GM19023 (cell line): ENCODE measurements around the gene NRG4.
"Not testable (repeated sequence)": the region's sequence is repeated elsewhere in the genome, so short reads cannot be mapped to it uniquely, and the experiment has no call there.

Experiments used
- ATAC-seq: cut with Tn5 transposase; IDR thresholded peaks from one replicate; pipeline ENCODE4 v1.9.1; 2021; ENCODE audit warnings: mild to moderate bottlenecking, moderate library complexity; ENCODE audit not compliant: unreplicated experiment

Gene NRG4, protein sequence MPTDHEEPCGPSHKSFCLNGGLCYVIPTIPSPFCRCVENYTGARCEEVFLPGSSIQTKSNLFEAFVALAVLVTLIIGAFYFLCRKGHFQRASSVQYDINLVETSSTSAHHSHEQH

DNA sequence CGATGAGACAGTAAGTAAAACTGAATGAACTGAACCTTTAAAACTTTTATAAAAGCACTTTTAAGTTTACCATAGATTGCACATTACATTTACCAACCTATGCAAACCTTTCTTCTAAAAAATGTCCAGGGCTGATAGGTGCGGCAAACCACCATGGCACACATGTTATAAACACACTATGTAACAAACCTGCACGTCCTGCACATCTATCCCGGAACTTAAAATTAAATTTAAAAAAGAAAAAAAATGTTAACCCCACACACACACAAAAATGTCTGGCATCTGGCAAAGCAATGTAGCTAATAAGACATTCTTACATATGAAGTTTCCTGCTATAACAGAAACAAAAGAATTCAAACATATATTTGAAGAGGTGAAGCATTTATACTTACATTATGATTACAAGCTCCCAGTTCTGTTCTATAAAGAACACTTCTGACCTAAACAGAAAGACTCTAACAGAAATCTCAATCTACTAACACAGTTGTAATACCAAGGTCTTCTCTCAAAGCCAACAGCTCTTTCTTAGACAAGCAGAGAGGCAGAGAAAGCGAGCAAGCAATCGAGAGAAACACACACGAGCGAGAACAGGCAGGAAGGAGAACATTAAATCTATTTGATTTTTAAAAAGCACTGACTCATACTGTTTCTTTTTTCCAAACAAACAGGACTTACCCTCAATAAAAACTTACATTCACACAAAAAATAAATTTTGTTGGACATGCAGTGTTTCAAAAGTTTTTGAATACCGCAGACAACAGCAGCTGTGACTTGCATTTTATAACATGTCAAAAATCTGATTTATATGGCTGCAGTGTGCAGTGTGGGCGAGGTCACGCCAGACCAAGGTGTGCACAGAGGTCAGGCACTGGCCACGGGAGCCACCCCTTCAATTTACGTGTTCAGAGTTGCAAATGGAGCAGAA is at the start of gene NRG4:
TSS of gene NRG4 (minus strand) at position 798 of the 925 bp plus-strand sequence. CDS start 1,194 bp downstream, outside the sequence.
- no peak for ATAC-seq

DNA sequence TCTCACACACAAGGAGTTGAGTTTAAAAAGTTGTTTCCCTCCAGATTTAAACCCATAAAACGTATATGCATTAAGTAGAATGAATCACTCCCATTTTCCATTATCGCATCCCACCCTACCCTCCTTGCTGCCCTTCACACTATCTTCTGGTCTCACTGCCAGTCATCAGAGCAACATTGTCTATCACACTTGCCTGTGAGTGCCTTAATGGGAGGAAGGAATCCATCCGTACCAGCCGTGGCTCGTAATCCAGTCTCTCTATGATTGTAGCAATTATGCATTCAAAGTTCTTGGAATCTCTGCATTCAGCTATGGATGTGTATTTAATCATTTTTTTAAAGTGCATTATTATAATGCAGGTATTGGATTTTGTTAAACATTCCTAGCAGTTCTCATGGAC is 49.5 kb upstream of the NRG4 start:
- ATAC-seq: no peak

DNA sequence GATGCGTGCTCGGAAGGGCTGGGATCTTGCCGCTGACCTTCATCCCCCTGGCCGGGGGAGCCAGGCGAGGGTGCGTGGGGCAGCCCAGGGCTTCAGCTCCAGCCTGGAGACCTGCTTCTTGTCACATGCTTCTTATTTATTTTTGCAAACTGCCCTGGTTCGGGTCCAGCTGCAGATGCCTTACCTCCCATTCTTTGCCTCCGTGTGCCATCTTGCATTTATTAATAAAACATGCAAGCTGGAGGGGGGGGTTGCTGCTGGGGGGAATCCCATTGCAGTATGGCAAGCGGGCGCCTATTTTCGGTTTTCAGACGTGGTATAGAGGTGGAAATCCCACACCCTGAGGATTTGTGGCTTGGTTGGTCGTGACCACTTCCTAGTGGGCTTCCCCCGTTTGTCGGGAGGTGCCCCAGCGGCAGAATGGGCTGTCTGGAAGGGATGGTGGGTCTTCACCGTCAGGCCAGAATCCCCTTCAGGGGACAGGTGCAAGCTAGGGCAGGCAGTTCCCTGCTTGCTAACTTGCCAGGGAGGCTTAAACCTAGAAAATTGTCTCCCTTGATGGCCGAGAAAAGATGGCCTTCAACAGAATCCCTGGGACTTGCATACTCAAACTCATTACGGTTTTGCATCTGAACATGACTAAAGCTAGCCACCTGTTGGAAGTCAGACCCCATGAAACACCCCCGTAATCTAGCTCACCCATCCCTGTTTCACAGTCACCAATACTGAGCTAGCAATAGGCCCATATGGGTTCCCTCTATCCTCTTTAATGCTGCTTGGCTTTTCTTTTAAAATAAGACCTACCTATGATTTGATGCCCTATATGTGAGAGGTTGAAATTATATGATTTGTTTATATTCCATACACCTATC is 48.1 kb upstream of the NRG4 start:
- no peak for ATAC-seq

DNA sequence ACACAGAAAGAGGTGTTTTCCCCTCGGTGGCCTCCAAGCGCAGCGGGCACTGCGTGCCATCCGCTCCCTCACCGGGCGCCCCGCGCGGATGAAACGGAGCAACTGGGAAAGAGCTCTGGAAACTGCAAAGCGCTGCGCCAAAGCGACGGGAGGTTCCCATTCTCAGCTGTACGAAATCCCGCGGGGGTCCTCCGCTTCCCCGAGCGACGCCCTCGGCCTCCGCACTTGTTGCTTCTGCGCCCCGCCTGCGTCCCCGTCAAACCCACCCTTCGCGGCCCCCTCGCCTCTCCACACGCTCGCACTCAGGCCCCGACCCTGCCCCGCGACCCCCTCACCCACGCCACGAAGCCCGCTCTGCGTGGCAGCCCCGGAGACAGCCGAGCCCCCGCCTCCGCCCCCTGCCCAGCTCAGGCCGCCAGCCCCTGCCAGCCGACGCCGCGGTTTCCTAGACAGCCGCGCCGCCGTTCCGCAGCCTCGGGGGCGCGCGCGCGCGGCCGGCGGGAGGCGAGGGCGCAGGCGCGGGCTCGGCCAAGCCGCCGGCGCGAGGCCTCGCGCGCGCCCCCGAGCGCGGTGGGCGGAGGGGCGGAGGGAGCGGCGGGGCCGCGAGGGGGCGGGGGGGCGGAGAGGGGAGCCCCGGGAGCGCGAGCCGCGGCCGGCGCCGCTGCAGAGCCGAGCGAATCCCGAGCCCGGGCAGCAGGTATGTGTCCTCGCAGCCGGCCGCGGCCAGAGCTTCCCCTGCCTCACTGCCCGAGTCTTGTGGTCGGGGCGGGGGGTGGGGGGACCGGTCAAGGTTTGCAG is 47.3 kb upstream of the NRG4 start, which contains the start of gene TMEM266:
TSS of gene TMEM266 (plus strand) at position 666 of the 798 bp plus-strand sequence. CDS start 74,279 bp downstream, outside the sequence.
- ATAC-seq: no peak

DNA sequence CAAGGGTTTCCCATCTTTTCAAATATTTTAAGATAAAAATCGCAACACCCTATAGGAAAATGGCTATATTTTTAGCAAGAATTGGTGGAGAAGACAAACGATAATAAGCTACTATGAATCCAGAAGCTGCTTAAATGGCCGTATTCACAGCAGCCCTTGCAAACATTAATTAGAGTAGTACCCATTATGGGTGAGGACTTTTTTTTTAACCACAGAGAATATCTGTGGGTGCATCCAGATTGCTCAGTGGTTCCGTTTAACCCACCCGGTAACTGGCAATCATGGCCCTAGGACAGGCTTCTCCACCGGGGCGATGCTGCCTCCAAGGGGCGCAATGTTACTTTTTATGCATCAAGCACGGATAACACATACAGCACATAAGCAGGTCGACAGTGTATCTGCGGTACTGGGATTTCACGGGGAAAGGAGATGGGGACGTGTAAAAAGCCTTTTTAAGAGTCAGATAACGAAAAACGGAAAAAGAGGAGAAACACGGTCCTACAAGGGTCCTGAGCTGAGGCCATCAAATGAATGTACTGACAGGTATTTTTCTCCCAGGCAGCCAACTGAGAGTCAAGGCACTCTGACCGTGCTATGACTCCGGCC is 46.6 kb upstream of the NRG4 start:
- ATAC-seq: no peak

DNA sequence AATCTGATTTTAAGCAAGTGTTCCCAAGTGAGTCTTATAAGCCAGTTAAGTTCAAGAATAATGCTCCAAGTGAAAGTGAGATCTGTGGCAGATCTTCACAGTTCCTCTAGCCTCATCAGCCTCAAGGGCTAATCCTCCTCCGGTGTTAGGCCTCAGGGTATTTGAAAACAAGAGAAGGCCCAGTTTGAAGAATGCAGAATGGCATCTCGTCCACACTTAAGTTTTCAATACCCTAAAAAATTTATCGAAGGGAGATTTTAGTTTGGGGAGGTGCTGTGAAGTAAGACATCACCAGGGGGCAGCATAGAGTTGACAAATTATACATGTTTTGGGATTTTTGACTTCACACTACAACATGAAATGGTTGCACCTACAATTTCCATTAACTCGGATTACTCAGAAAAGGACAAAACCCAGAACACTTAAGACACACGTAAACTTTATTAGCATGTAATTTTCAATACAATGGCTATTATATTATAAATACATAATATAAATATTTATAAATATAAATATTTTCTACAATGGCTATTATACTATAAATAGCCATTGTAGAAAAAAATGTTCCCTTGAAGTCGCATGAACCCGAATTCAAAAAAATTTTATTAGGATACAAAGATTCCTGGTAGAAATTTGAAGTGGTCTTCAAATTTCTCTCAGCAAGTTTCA is 45.2 kb upstream of the NRG4 start:
- ATAC-seq: no peak

DNA sequence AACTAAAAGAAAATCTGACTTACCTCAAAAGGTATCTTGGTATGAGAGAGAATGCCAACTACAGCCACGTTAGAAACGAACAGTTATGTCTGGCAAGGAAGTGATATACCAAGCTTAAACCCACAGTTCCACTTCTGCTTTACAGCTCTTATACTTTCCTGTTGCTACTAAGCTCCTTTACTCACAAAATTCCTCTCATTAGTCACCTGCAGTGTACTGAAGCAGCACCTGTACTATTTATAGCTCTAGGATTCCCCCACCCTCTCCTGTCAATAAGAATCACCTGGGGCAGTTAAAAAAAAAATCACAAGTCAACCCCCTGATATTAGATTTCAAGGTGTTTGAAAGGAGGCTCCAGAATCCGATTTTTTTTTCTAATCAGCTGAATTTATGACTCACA is 44.7 kb upstream of the NRG4 start:
- ATAC-seq: no peak

DNA sequence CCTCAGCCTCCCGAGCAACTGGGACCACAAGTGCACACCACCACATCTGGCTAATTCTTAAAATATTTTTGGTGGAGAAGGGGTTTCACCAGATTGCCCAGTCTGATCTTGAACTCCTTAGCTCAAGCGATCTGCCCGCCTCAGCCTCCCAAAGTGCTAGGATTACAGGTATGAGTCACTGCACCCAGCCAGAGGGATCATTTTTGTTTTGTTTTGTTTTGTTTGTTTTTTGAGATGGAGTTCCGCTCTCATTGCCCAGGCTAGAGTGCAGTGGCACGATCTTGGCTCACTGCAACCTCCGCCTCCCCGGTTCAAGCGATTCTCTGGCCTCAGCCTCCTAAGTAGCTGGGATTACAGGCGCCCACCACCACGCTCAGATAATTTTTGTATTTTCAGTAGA is 42.0 kb upstream of the NRG4 start:
- not testable (repeated sequence) for ATAC-seq

DNA sequence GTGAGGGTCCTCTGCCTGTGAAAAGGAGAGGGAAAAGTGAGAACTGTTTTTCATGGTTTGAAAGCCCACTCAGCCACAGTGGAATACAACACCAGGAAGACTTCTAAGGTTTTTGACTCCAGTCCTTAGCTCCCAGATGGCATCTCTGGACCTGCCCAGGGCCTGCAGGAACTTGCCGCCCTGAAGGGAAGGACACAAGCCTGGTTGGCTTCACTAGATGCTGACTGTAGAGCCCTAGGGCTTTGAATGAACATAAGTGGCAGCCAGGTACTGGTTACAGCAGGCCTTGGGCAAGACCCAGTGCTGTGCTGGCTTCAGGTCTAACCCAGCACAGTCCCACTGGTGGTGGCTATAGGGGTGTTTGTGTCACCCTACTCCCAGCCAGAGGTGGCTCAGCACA is 26.3 kb upstream of the NRG4 start:
- ATAC-seq: no peak

DNA sequence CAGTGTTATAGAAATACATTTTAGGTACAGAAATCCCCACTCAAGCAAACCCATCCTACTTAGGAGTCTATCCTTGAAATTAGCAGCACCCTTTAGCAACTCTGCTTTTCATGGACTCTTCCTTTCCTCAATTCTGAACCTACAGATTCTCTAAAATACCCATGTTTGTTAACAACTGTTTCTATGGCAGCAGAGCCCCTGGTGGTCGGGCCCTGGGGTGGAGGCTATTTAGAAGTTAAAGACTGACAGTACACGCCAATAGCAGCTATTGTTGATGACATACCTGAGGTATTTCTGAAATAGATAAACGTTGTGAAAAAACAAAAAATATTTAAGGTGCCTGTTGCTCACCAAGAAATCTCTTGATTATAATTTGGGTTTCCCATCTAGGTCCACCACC is 23.4 kb upstream of the NRG4 start:
- no peak for ATAC-seq

DNA sequence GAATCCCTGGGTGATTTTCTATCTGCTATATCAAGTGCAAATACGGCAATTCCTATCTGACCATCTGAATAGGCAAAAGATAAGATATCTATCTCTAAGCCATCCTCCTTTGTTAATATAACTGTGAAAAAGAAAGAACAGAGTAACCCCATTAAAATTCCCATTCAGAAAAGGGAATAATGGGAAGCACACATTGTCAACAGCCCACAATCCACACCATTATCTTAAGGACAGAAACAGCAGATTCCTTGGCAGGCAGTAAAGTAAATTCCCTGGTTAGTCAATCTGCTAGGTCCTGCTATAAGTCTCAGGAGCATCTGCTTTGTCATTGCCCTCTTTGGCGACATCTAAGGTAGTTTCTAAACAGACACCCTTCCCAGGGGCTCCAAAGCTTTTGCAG is 21.9 kb upstream of the NRG4 start:
- no peak for ATAC-seq

DNA sequence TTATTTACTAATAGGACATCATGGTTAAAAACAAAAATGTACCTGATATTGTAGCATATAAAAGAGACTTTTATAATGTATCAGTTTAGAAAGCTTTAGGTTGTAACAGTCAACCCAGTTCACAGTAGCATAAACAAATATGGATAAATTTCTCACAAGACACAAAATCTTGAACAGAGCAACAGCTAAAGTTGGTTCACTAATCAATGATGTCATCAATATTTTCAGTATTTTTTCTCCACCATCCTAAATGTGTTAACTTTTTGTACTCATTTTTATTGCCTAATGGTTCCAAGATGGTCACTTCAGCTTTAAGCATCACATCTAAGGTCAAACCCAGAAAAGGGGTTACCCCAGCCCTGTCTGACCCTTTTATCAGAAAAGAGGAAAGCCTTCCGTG is 21.2 kb upstream of the NRG4 start:
- ATAC-seq: no peak

DNA sequence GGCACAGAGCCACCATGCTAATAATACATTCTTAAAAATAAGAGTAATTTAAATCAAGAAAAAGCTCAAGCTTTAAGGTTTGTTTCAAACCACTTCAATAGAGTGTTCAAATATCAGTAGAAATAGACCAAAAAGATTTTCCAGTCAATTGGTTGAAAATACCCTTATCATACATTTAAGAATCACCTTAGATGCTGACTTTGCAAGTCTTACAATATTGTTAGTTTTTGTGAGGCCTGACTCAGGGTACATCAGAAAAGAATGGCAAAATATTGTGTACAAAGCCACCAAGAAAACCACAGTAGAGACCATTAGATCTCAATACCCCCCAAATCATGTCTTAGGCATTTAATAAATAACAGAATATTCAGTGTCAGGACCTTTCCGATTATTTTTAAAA is 19.8 kb upstream of the NRG4 start:
- no peak for ATAC-seq

DNA sequence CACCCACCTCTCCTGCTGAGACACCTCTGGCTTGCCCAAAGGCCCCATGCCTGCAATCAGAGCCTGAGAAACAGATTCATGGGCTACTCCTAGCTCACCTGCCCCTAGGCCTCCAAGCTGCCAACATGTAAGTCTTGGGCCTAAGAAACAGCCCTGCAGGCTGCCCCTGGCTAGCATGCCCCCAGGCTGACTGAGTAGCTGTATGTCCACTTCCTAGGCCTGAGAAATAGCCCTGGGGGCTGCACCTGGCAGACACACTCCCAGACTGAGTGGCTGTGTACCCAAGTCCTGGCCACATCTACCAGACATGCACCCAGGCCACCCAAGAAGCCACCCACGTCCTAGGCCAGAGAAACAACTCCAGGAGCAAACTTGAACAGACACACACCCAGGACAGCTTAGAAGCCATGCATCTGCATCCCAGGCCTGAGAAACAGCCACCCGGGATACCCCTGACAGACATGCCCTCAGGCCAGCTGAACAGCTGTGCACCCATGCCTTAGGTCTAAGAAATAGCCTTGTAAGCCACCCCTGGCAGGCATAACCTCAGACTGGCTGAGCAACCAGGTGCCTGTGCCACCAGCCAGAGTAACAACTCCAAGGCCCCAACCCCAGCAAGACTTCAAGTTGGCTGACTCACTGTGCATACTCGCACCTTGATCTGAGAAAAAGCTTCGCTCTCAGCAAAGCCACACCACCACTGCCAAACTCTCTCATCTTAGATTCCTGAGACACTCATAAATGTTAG is 12.0 kb upstream of the NRG4 start:
- no peak for ATAC-seq

DNA sequence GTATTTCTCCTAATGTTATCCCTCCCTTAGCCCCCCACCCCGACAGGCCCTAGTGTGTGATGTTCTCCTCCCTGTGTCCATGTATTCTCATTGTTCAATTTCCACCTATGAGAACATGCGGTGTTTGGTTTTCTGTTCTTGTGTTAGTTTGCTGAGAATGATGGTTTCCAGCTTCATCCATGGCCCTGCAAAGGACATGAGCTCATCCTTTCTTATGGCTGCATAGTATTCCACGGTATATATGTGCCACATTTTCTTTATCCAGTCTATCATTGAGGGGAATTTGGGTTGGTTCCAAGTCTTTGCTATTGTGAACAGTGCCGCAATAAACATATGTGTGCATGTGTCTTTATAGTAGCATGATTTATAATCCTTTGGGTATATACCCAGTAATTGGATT is 1.2 kb upstream of the NRG4 start:
- not testable (repeated sequence) for ATAC-seq

DNA sequence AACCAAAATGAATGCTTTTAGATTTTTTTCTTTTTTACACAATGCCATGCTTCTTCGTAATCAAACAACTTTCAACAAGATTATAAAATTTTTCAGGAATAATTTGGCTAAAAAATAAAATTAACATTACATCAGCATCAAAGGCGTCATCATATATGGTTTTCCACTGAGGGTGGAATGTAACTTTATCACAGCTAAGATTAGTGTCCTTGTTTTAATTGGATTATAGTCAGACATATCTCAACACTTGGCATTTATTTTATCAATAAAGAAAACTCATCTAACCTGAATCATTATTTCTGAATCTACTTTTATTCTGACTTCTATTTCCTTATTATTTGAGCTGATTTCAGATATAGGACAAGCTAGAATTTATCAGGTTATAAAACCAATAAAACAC is 1.6 kb downstream of the NRG4 start:
- ATAC-seq: no peak

DNA sequence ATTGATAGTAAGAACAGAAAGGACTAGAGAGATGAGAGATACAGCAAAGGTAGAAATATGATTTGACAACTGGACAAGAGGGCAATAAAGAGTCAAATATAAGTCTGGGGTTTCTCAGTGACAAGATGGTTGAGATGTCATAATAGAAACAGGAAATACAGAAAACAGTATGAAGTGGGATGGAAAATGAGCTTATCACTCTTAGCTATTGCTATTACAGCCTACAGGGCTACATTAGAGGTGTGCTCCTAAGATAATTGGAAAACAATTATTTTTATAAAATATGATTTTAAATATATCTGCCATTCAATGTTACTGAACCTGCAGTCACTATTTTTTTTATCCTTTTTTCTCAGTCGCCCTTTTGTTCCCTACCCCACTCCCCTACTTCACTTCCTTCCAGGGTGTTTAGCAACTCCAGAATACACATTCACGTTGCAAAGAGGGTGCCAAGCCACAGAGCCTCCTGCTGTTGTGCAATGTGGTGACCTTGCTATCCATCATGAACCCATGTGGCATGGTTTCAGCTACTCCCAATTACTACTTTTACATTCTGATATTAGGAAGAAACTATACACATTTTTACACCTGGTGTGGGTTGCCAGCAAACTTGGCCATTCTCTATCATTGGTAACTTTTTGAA is 6.0 kb downstream of the NRG4 start:
- ATAC-seq: no peak

DNA sequence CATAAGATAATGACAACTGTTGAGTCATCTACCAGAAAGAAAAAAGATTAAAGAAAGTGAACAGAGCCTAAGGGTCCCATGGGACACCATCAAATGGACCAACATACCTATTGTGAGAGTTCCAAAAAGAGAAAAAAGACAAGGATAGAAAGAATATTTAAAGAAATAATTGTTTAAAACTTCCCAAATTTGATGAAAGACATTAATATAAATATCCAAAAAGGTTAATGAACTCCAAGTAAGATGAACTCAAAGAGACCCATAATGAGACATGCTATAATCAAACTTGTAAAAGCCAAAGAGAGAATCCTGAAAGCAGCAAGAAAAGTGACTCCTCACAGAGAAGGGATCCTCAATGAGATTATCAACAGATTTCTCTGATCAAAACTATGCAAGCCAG is 8.9 kb downstream of the NRG4 start:
- ATAC-seq: no peak

DNA sequence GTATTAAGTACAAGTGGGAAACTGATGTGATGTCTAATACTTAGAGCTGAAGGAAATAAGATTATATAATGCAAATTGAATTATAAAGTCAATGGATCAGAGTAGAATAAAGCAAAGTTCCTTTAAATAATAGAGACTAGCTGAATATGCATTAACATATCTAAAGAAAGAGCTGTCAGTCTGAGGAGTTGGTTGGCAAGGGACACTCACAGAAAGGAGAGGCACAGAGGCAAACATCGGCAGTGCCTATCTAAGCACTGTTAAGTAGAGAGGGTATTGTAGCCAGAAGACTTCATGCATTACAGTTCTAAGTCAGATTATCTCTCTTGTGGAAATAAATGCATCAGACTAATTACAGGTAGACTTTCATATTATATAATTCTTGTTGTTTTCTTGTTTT is 16.6 kb downstream of the NRG4 start:
- ATAC-seq: no peak
